Measurements from ENCODE around the gene HELB. TPM values are rescaled to one million over a fixed set of nuclear protein-coding genes. Genes with fewer than 3 reads are reported as not detected.

Gene HELB
- total and polyA plus RNA-seq, 2 of the 4 experiments (the other 2 are of a cell fraction) = 0.72 to 2.9 TPM

- H2AK5ac ChIP-seq (ENCODE audit: low read depth, low read length) = no peak overlapping the region
- ATAC-seq (ENCODE audit: low read depth) = no peak
Measured at GRCh38 chr12:66282244-66282643, 20.0 kb upstream of the HELB start.

More at GRCh38 chr12:66282244-66282643, 20.0 kb upstream of the HELB start:
- H3K4me1 ChIP-seq (ENCODE audit: control insufficient read depth, insufficient read depth, low read length) = no peaks in the 10 kb centered on the region
- H4K91ac ChIP-seq (ENCODE audit: insufficient read depth, low read depth, low read length) = no peak overlapping the region
- CTCF ChIA-PET = interaction anchor here (0.6 kb wide), 1 partner anchor 13 kb away, joined by 3 read pairs; no protein-coding TSS in a partner anchor
- H2AFZ ChIP-seq (replicated peaks; ENCODE audit: low read length, poor library complexity) = no peak overlapping the region
- H3K4me2 ChIP-seq (ENCODE audit: low read depth, low read length) = no peak overlapping the region
- no peak overlapping the region for H3K9ac ChIP-seq (ENCODE audit: low read depth, low read length)
- intact Hi-C loops (cut with micrococcal nuclease) = no loop called here
- H2BK120ac ChIP-seq (ENCODE audit: low read depth, low read length) = no peak overlapping the region
- TF ChIP-seq POLR2A (IDR thresholded peaks at IDR 0.05; ENCODE audit: low read depth, low read length) (no peak), CHD1 (IDR thresholded peaks at IDR 0.05; ENCODE audit: low read depth, low read length) (no peak), RFX5 (IDR thresholded peaks at IDR 0.05; ENCODE audit: low read depth, low read length) (no peak), CTCF (conservative IDR thresholded peaks at IDR 0.05; ENCODE audit: low read depth, low read length) (no peak), USF2 (IDR thresholded peaks at IDR 0.05; ENCODE audit: low read depth, low read length) (no peak), CEBPB (IDR thresholded peaks at IDR 0.05; ENCODE audit: low read depth, low read length) (no peak), MXI1 (IDR thresholded peaks at IDR 0.05; ENCODE audit: borderline replicate concordance, low read depth, low read length) (no peak), FOS (IDR thresholded peaks at IDR 0.05; ENCODE audit: low read depth, low read length) (no peak), RCOR1 (IDR thresholded peaks at IDR 0.05; ENCODE audit: insufficient replicate concordance, low read length) (no peak), MAZ (IDR thresholded peaks at IDR 0.05; ENCODE audit: borderline replicate concordance, low read depth, low read length) (no peak), ELK1 (IDR thresholded peaks at IDR 0.05; ENCODE audit: borderline replicate concordance, low read depth, low read length) (no peak), RAD21 (IDR thresholded peaks at IDR 0.05; ENCODE audit: low read length) (no peak)
- DNase-seq = no peak
- H3K27me3 ChIP-seq (ENCODE audit: control insufficient read depth, insufficient read depth, low read length) = peaks cover 17% of the 10 kb centered on the region
- H3K27ac ChIP-seq (ENCODE audit: insufficient read depth, low read length) = no peak overlapping the region
- H3K79me1 ChIP-seq (ENCODE audit: low read depth in 1 of 2, low read length in 2 of 2) = no peaks in the 10 kb centered on the region
- H2BK5ac ChIP-seq (ENCODE audit: low read depth, low read length, poor library complexity, severe bottlenecking) = no peak overlapping the region
- BruUV-seq (replicated peaks) = no TSS peak
- H2BK15ac ChIP-seq (ENCODE audit: low read depth, low read length) = no peak overlapping the region
- dilution Hi-C loops (cut with HindIII; ENCODE audit: low sequenced_read_pairs, unreplicated experiment) = no loop called here
- H3K9me1 ChIP-seq (ENCODE audit: insufficient read depth, low read length) = no peaks in the 10 kb centered on the region
- H3K23ac ChIP-seq (ENCODE audit: low read depth, low read length) = no peak overlapping the region
- H3K9me3 ChIP-seq (ENCODE audit: control insufficient read depth, insufficient read depth, low read length) = no peaks in the 10 kb centered on the region
- H3K18ac ChIP-seq (ENCODE audit: low read depth, low read length) = no peak overlapping the region
- H2BK20ac ChIP-seq (ENCODE audit: low read depth, low read length) = no peak overlapping the region
- no CpG with 5 or more reads among the region's 3 CpGs for WGBS, 2 experiments (ENCODE audit: extremely low coverage in 2 of 2, insufficient read length in 1 of 2)
- no peak overlapping the region for H3K14ac ChIP-seq (replicated peaks; ENCODE audit: low read depth, low read length)
- no peak overlapping the region for H3K4me3 ChIP-seq (ENCODE audit: insufficient read depth, low read depth, low read length)
- no peaks in the 10 kb centered on the region for H3K36me3 ChIP-seq (ENCODE audit: control insufficient read depth, insufficient read depth, low read length)
- H3K56ac ChIP-seq (ENCODE audit: extremely low read depth, insufficient read depth, low read length) = no peak overlapping the region
- H4K20me1 ChIP-seq (ENCODE audit: insufficient read depth, low read length) = no peaks in the 10 kb centered on the region
- H2AK9ac ChIP-seq (replicated peaks; ENCODE audit: low read depth, low read length, poor library complexity) = no peak overlapping the region
- H4K5ac ChIP-seq (ENCODE audit: low read depth, low read length) = no peak overlapping the region
- in situ Hi-C loops (cut with MboI; ENCODE audit: low sequenced_read_pairs) = no loop called here
- H4K8ac ChIP-seq (ENCODE audit: low read depth in 2 of 2, low read length in 2 of 2) = no peak overlapping the region
- no peak overlapping the region for H3K4ac ChIP-seq (ENCODE audit: low read depth, low read length)
- POLR2A ChIA-PET (ENCODE audit: unreplicated experiment) = no interaction called here
